HS-27A (cell line): Measurements from ENCODE around the gene SLC49A4.
"Not testable (repeated sequence)": the region's sequence is repeated elsewhere in the genome, so short reads cannot be mapped to it uniquely, and the experiment has no call there.

Source experiments
- DNase-seq: peaks from one replicate; pipeline ENCODE4 v3.0.0-alpha.2; 2012; ENCODE audit warnings: low read depth, missing footprints

The SLC49A4 gene

DNA sequence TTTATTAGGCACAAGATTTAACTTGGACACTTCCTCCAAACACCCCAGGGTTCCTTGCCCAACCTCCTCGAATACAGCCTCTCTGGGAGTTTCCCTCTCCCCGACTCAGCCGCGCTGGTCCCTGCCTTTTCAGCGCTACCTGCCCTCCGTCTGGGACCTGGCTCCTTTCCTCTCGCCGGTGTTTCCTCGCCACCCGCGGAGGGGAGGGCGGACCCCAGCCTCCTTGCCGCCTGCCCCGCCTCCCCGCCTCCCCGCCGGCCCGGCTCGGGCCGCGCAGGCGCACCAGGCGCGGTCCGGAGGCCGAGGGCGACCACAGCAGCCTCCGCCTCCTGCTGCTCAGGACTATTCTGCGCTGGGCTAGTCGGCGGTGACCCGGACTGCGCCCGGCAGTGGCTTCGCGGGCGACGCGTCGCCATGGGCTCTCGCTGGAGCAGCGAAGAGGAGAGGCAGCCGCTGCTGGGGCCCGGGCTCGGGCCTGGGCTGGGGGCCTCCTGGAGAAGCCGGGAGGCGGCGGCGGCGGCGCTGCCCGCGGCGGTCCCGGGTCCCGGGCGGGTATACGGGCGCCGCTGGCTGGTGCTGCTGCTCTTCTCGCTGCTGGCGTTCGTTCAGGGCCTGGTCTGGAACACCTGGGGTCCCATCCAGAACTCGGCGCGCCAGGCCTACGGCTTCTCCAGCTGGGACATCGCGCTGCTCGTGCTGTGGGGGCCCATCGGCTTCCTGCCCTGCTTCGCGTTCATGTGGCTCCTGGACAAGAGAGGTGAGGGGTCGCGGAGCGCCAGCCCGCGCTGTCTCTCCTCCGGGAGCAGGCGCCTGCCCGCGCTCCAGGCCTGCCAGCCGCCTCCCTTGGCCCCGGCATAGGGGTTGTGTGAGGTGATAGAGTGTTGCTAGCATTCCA, at the start of gene SLC49A4:
Gene SLC49A4 (plus strand): TSS at position 291 of the 895 bp plus-strand sequence. CDS start 124 bp downstream, at position 415.
- peak; percentile 33 for DNase-seq

- no peak for DNase-seq
These were observed 49.4 kb upstream of the SLC49A4 start for GRCh38 chr3:122745369-122746021.

DNA sequence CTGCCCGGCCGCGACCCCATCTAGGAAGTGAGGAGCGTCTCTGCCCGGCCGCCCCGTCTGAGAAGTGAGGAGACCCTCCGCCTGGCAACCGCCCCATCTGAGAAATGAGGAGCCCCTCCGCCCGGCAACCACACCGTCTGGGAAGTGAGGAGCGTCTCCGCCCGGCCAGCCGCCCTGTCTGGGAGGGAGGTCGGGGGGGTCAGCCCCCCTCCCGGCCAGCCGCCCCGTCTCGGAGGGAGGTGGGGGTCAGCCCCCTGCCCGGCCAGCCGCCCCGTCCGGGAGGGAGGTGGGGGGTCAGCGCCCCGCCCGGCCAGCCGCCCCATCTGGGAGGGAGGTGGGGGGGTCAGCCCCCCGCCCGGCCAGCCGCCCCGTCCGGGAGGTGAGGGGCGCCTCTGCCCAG, 47.6 kb upstream of the SLC49A4 start:
- not testable (repeated sequence) for DNase-seq

GRCh38 chr3:122748347-122748746, 46.5 kb upstream of the SLC49A4 start:
- DNase-seq: no peak

GRCh38 chr3:122754929-122755328, 39.9 kb upstream of the SLC49A4 start:
- no peak for DNase-seq

DNA sequence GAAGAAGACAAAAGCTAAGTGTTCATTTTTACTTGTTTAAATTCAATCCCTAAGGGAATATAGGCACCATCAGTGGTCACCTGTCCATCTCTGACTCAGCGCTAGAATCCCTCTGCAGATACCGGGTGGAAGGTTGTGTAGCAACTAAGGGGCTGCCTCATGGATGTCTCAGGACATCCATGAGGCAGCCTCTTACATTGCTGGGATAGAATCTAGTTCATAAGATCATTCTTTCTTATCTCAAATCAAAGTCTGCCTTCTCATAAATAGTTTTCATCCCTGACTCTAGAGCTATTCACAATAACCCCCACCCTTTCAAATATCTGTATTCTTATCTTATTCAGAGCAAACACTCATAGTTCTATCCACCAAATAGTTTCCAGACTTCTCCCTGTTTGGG, 39.4 kb upstream of the SLC49A4 start:
- DNase-seq: no peak

- no peak for DNase-seq
These were observed 35.9 kb upstream of the SLC49A4 start for GRCh38 chr3:122758877-122759560.

DNA sequence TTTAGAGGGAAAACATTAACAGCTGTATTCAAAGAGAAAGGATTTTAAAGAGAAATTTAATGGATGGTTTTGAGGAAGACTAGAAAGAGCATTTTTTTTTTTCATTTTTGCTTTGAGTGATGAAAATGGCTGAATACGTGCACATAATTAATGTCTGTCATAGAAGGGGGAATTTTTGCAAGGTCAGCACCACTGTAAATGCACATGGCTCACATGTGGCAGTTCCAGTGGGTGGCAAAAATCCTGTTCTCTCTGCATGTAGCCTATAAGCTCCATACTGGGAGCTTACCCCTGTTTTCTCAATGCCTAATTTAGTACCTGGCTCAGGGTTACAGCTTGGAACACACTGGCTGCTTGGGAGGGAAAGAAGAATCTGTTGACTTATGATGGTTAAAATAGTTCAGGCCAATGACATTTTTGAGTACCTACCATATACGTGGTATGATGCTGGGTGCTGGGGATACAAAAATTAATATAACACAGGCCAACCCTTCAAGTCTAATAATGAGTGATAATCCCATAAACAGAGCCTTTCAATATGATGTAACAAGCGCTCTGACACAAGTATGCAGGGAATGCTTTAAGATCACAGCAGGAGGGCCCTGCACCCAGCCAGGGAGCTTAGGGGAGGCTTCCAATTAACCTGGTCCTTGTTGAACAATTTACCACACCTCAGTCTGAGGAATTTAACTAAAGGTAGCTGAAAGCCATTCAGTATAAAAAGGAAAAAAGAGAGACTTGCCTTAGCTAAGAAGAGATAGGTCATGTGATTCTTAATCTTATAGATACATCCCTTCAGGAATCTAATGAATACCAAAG, 34.2 kb upstream of the SLC49A4 start:
- DNase-seq: no peak

GRCh38 chr3:122766430-122766829, 28.4 kb upstream of the SLC49A4 start:
- DNase-seq: no peak

- no peak for DNase-seq
These were observed 27.1 kb upstream of the SLC49A4 start for GRCh38 chr3:122767540-122768372.

GRCh38 chr3:122770521-122771202, 24.2 kb upstream of the SLC49A4 start:
- no peak for DNase-seq

DNA sequence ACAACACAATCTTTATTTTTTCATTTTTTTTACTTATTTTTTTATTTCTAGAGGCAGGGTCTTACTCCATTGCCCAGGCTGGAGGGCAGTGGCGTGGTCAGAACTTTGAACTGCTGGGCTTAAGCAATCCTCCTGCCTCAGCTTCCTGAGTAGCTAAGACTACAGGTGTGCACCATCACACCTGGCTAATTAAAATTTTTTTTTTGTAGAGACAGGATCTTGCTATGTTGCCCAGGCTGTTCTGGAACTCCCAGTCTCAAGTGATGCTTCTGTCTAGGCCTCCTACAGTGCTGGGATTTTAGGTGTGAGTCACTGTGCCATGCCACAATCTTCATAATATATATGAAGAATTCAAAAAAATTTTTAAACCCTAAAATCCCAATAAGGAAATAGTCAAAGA, 22.0 kb upstream of the SLC49A4 start:
- no peak for DNase-seq

GRCh38 chr3:122773944-122774509, 20.8 kb upstream of the SLC49A4 start:
- no peak for DNase-seq

DNA sequence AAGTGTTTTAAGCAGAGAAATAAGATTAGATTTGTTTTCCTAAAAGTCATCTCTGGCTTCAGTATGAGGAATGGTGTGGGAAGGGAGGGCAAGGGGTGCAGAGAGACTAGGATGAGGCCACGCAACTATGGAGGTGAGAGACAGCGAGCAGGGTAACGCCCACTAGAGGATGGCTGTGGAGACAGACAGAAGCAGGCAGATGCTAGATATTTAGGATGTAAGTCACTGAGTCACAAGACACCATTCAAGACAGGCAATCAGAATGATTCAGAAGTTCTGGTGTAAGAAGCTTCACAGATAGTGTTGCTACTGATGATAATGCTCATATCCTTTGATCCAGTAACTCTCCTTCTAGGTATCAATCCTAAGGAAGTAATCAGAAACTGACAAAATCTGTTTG, 20.3 kb upstream of the SLC49A4 start:
- no peak for DNase-seq

DNA sequence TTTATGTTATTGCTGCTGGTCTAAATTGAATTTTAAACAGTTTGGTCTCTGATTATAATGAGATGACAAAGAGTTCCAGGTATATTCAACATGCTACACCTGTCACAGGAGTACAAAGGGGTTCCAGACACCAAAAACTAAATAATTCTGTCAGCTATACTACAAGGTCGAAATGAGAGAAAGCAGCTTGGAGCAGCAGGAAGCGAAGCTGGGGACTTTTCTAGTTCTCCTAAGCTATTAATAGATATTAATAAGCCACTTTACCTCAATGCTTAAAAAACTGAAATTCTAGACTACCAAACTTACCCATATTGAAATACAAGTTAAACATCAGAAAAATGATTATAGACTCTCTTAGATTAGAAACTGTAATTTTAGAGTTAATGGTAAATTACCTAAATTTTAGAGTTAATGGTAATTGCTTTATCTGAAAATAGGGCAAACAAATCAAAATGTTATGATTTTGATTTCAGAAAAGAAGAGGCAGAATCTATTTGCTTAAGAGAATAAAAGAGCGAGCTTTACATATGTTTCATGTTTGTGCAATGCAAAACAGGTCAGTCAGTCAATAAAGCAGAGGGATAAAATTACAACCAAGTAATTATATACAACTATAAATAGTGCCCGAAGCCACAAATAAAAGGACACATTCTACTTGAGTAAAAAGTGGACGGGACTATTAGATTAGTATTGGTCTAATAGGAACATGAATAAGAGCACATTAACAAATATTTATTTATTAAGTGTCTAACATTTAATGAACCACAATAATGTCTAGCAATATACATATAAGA, 18.0 kb upstream of the SLC49A4 start:
- DNase-seq: no peak

GRCh38 chr3:122777563-122777962, 17.3 kb upstream of the SLC49A4 start:
- no peak for DNase-seq

GRCh38 chr3:122782804-122783203, 12.1 kb upstream of the SLC49A4 start:
- DNase-seq: no peak

- DNase-seq: no peak
These were observed 10.4 kb upstream of the SLC49A4 start for GRCh38 chr3:122784436-122784835.

- DNase-seq: no peak
These were observed 9.6 kb upstream of the SLC49A4 start for GRCh38 chr3:122785231-122785630.
